K562 (cell line): ENCODE data around the gene ITPR1. TPM values are rescaled to one million over a fixed set of nuclear protein-coding genes. Genes with fewer than 3 reads are reported as not detected.
A peak's percentile ranks its signal among the peaks of the same experiment; 100 is the strongest.

Experiments used
- ATAC-seq: fragments of 200-7000 bp; cut with Tn5 transposase; 3 replicates; pipeline ENCODE4 v1.9.1; 2020; ENCODE audit warnings: moderate library complexity
- BruUV-seq: library from RNA; stranded (reverse); fragments of 400-500 nt; replicated peaks from 2 replicates; lab custom pipeline; 2021; lab: Mats Ljungman, UMichigan
- CTCF ChIA-PET: fragments of 300-600 bp; formaldehyde crosslinking; extraction: SDS; loops from one replicate; lab custom pipeline; 2021; ENCODE audit warnings: low intra/inter-chr PET ratio; lab: Yijun Ruan, JAX
- POLR2A ChIA-PET: fragments of 300-600, 350-650 bp; sonication (Branson Sonifier 250); formaldehyde crosslinking; extraction: SDS; loops from one replicate; lab custom pipeline; 2021; ENCODE audit warnings: antibody characterized with exemption, inconsistent platforms; lab: Yijun Ruan, JAX
- DNase-seq, 4 experiments: peaks; one replicate each; pipeline versions ENCODE4 v3.0.0 to v3.0.0-alpha.2; 2011 to 2018; ENCODE audit warnings: low spot score in 3 of 4, mixed read lengths in 3 of 4; ENCODE audit errors: extremely low read depth in 1 of 4
- FAIRE-seq: peaks from 2 replicates; lab custom pipeline; 2011; peaks lifted over from hg19 to GRCh38; lab: Jason Lieb, UNC
- H2AFZ ChIP-seq: 2 replicates; pipeline ENCODE4 v1.6.0; 2011; ENCODE audit warnings: low read depth, low read length, control low read depth, inconsistent platforms
- H3K27ac ChIP-seq: fragments of 200-600 bp; 3 replicates; pipeline ENCODE4 v1.8.0; 2011; ENCODE audit warnings: low read depth, mild to moderate bottlenecking, control low read depth, inconsistent platforms, low read length, moderate library complexity, mixed read lengths; ENCODE audit errors: extremely low read depth
- H3K27me3 ChIP-seq, 2 experiments: fragments of 300-600 bp in 1 of 2; 2 replicates in 1 of 2; 3 replicates in 1 of 2; pipeline versions ENCODE4 v1.6.0 to v1.8.0; 2011; ENCODE audit warnings: inconsistent platforms in 2 of 2, low read length in 2 of 2, mild to moderate bottlenecking in 1 of 2, mixed read lengths in 1 of 2, moderate library complexity in 1 of 2; ENCODE audit not compliant: control insufficient read depth in 2 of 2, insufficient read depth in 2 of 2
- H3K36me3 ChIP-seq: fragments of 300-600 bp; 3 replicates; pipeline ENCODE4 v1.8.0; 2011; ENCODE audit warnings: mild to moderate bottlenecking, low read length, inconsistent platforms; ENCODE audit not compliant: control insufficient read depth, insufficient read depth
- H3K4me1 ChIP-seq, 2 experiments: fragments of 200-600 bp in 1 of 2; replicated peaks in 1 of 2; 2 replicates in 1 of 2; 3 replicates in 1 of 2; pipeline versions ENCODE4 v1.5.1 to v1.8.0; 2011; ENCODE audit warnings: inconsistent platforms in 2 of 2, low read length in 2 of 2, mild to moderate bottlenecking in 1 of 2, mixed read lengths in 1 of 2, moderate library complexity in 1 of 2; ENCODE audit not compliant: control insufficient read depth in 2 of 2, insufficient read depth in 2 of 2
- H3K4me2 ChIP-seq: 2 replicates; pipeline ENCODE4 v1.6.1; 2011; ENCODE audit warnings: low read length, control low read depth, inconsistent platforms, mixed read lengths; ENCODE audit not compliant: insufficient read depth
- H3K4me3 ChIP-seq: fragments of 200-600 bp; sonication (generic), shearing (Covaris generic); 2 replicates; pipeline ENCODE4 v1.5.1; 2016; ENCODE audit warnings: control low read depth, inconsistent platforms
- H3K79me2 ChIP-seq: fragments of 200-600 bp; 3 replicates; pipeline ENCODE4 v1.8.0; 2011; ENCODE audit warnings: low read length, inconsistent platforms; ENCODE audit not compliant: control insufficient read depth, insufficient read depth
- H3K9ac ChIP-seq, 2 experiments: 2 replicates each; pipeline versions ENCODE4 v1.6.0 to v1.6.1; 2011; ENCODE audit warnings: low read depth in 2 of 2, low read length in 2 of 2, control low read depth in 1 of 2, inconsistent platforms in 1 of 2, mild to moderate bottlenecking in 1 of 2, mixed read lengths in 1 of 2; ENCODE audit not compliant: insufficient read depth in 1 of 2
- H3K9me1 ChIP-seq: one replicate; pipeline ENCODE4 v1.6.0; 2011; ENCODE audit warnings: inconsistent platforms, mild to moderate bottlenecking, low read length, moderate library complexity; ENCODE audit not compliant: control insufficient read depth, insufficient read depth
- H3K9me3 ChIP-seq: replicated peaks from 2 replicates; pipeline ENCODE4 v1.5.1; 2011; ENCODE audit warnings: low read depth, low read length, inconsistent platforms; ENCODE audit not compliant: control insufficient read depth, insufficient read depth
- H4K20me1 ChIP-seq: replicated peaks from 2 replicates; pipeline ENCODE4 v1.6.1; 2011; ENCODE audit warnings: low read length, inconsistent platforms, mixed read lengths; ENCODE audit not compliant: control insufficient read depth, insufficient read depth
- CHD1 ChIP-seq: fragments of 200-600 bp; sonication (generic); IDR thresholded peaks from one replicate; pipeline ENCODE4 v1.6.1; 2012; ENCODE audit warnings: mild to moderate bottlenecking, moderate library complexity, low read length, inconsistent platforms
- ETV6 ChIP-seq, 3 experiments: fragments of 150-350 bp in 1 of 3; sonication (generic) in 1 of 3; formaldehyde crosslinking in 1 of 3; IDR thresholded peaks; 2 replicates each; pipeline versions ENCODE4 v1.6.1 to v1.8.0; 2014 to 2022; ENCODE audit warnings: borderline replicate concordance in 2 of 3, low read depth in 2 of 3, antibody characterized with exemption in 1 of 3, low read length in 1 of 3, mild to moderate bottlenecking in 1 of 3, missing genetic modification reagents in 1 of 3
- GABPB1 ChIP-seq: sonication (generic); formaldehyde crosslinking; IDR thresholded peaks from 2 replicates; pipeline ENCODE4 v1.8.0; 2022; ENCODE audit warnings: mild to moderate bottlenecking, missing genetic modification reagents
- JUND ChIP-seq, 2 experiments: IDR thresholded peaks; 2 replicates in 1 of 2; 3 replicates in 1 of 2; pipeline ENCODE4 v1.6.1; 2011; ENCODE audit warnings: borderline replicate concordance in 2 of 2, low read depth in 2 of 2, low read length in 2 of 2, improper control_type of control experiment in 1 of 2, missing biosample characterization in 1 of 2, missing genetic modification characterization in 1 of 2, missing genetic modification reagents in 1 of 2
- MAFG ChIP-seq: fragments of 450-650 bp; conservative IDR thresholded peaks from 2 replicates; pipeline ENCODE4 v1.6.1; 2016; ENCODE audit warnings: missing genetic modification characterization, missing compliant biosample characterization
- MAZ ChIP-seq, 2 experiments: fragments of 450-650 bp in 1 of 2; sonication (generic) in 1 of 2; formaldehyde crosslinking; IDR thresholded peaks in 1 of 2; conservative IDR thresholded peaks in 1 of 2; 2 replicates each; pipeline versions ENCODE4 v1.4.0 to v1.5.0; 2020; ENCODE audit warnings: mild to moderate bottlenecking in 1 of 2, missing genetic modification reagents in 1 of 2
- RAD21 ChIP-seq, 2 experiments: fragments of 250-450 bp in 1 of 2; fragments of 450-650 bp in 1 of 2; sonication (Bioruptor Pico) in 1 of 2; formaldehyde crosslinking in 1 of 2; IDR thresholded peaks in 1 of 2; conservative IDR thresholded peaks in 1 of 2; 2 replicates each; pipeline versions ENCODE4 v1.4.0 to v1.8.0; 2020 to 2022; ENCODE audit warnings: mild to moderate bottlenecking in 2 of 2, moderate library complexity in 1 of 2
- SMAD4 ChIP-seq: fragments of 250-450 bp; sonication (Bioruptor Pico); conservative IDR thresholded peaks from 2 replicates; pipeline ENCODE4 v1.8.0; 2021; ENCODE audit warnings: inconsistent platforms, mild to moderate bottlenecking, moderate library complexity
- SOX6 ChIP-seq: fragments of 450-650 bp; IDR thresholded peaks from 2 replicates; pipeline ENCODE4 v1.6.1; 2014; ENCODE audit warnings: mild to moderate bottlenecking
- SRSF7 ChIP-seq: fragments of 200-400 bp; formaldehyde crosslinking; optimal IDR thresholded peaks from 2 replicates; pipeline ENCODE3; 2017; ENCODE audit warnings: mild to moderate bottlenecking, low read depth, low read length
- ZSCAN29 ChIP-seq: fragments of 450-650 bp; IDR thresholded peaks from 2 replicates; pipeline ENCODE4 v1.6.1; 2017
- WGBS: fragments of 100-300 bp; shearing (Covaris generic); methylation state at CpG from one replicate; pipeline ENCODE4 v1.1.6; 2016; ENCODE audit warnings: low coverage, mixed read lengths; ENCODE audit not compliant: insufficient coverage; ENCODE audit errors: missing lambda C conversion rate; 5-methylcytosine and 5-hydroxymethylcytosine counted together
- in situ Hi-C: fragments of 300-500 bp; cut with MboI; formaldehyde crosslinking; loops from 4 replicates; pipeline ENCODE4 v1.15.0; 2018; ENCODE audit warnings: inconsistent platforms, mixed read lengths
- intact Hi-C: fragments of 100-400 bp; cut with micrococcal nuclease; formaldehyde crosslinking; loops from 2 replicates; pipeline ENCODE4 v1.14.2; 2022
- polyA plus RNA-seq, 8 experiments: library from polyadenylated mRNA; depleted of rRNA in 4 of 8; stranded (reverse) in 5 of 8; unstranded in 3 of 8; fragments of >200 nt; fragmentation: Nextera tagmentation in 2 of 8; fragmentation: Illumina TruSeq in 1 of 8; extraction: Ambion mirVana in 2 of 8; extraction: Trizol in 1 of 8; gene quantifications; 2 replicates each; pipeline versions ENCODE4 v1.2.1 to v1.2.3, GENCODE V29; 2011 to 2014; ENCODE audit warnings: inconsistent platforms in 1 of 8, missing spikeins in 1 of 8
- total RNA-seq, 7 experiments: library from RNA; depleted of rRNA in 6 of 7; stranded (reverse); fragments of >200 nt in 6 of 7; fragmentation: Illumina TruSeq in 2 of 7; extraction: Trizol in 2 of 7; gene quantifications; 2 replicates each; pipeline versions ENCODE4 v1.2.1 to v1.2.3, GENCODE V29; 2011 to 2021; ENCODE audit warnings: low replicate concordance in 1 of 7
- TF ChIP-seq, protein P1 (sequence below): sonication (generic); formaldehyde crosslinking; IDR thresholded peaks from 2 replicates; pipeline ENCODE4 v1.5.0; 2020; ENCODE audit warnings: missing genetic modification reagents
- TF ChIP-seq, protein P2 (sequence below): fragments of 250-450 bp; sonication (Bioruptor Pico); IDR thresholded peaks from 2 replicates; pipeline ENCODE4 v1.8.0; 2021; ENCODE audit warnings: borderline replicate concordance, mild to moderate bottlenecking, moderate library complexity; ENCODE audit not compliant: poor library complexity, severe bottlenecking
- TF ChIP-seq, protein P3 (sequence below): sonication (generic); IDR thresholded peaks from 2 replicates; pipeline ENCODE4 v1.6.1; 2016
- TF ChIP-seq, protein P4 (sequence below): sonication (generic); formaldehyde crosslinking; IDR thresholded peaks from 2 replicates; pipeline ENCODE4 v1.8.1; 2023; ENCODE audit warnings: mild to moderate bottlenecking, missing genetic modification reagents

ITPR1 gene
- total and polyA plus RNA-seq, 9 of the 15 experiments (the other 6 are each of a cell fraction or from before 2014, with no cell fraction given): 22.4 to 40.0 (median 27.4) TPM

DNA sequence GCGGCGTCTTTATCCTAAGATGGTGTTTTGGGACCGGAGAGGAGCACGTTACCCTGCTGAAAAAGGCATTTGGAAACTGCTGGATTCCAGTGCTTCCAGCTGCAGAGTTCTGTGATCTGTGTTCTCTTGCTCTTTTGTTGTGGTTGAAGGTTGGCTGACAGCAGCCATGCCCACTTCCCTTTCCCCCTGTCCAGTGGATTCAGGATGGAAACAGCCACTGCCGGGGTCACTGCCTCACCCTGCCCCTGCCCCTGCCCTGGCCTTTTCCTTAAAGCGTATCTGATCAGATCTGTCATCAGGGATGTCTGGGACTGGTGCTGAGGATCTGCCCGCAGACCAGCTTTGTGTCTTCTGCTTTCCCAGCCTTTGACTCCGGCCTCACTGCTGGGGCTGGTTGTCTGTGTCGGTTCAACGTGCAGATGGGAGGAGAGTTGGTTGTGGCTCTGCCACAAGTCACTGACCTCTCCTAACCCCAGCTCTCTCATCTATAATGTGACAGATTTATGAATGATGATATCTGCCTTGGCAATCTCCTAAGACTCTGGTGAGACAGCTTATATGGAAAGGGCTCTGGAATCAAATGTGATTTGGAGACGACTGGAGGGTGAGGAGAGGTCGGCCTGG, 266.7 kb downstream of the ITPR1 start:
- Histone ChIP-seq H4K20me1 (no peaks in the 10 kb centered on the region), H3K4me3 (no peak overlapping the region), H3K36me3 (no peaks in the 10 kb centered on the region), H3K4me1 (peaks cover 13 to 27% of the 10 kb centered on the region in 2 experiments), H3K27me3 (no peaks in the 10 kb centered on the region), H3K9me3 (no peaks in the 10 kb centered on the region), H3K4me2 (peak overlapping the region; percentile 47; the same call in 1 of the 2 replicates), H3K27ac (peak overlapping the region; percentile 41; the same call in 1 of the 3 replicates), H3K9me1 (no peaks in the 10 kb centered on the region), H2AFZ (peak overlapping the region; percentile 75), H3K79me2 (no peaks in the 10 kb centered on the region), H3K9ac (peak overlapping the region; percentile 21 to 84; a peak in 3 of 4 replicates)
- DNase-seq (peak in 2 of 4 experiments; percentile 42 to 63), ATAC-seq (peak; percentile 83), FAIRE-seq (no peak)
- POLR2A ChIA-PET: interaction anchor here (0.7 to 2.1 kb wide), 8 partner anchors 9 to 237 kb away, joined by 3 to 8 read pairs (median 4); no protein-coding TSS in a partner anchor
- CTCF ChIA-PET: no interaction called here
- in situ Hi-C loops: no loop called here
- intact Hi-C loops: no loop called here
- no TSS peak for BruUV-seq
- 20% methylated on average over 12 of the region's 12 CpGs for WGBS
- TF ChIP-seq GABPB1 (no peak), SOX6 (peak; percentile 73; the same call in 1 of the 2 replicates), MAZ (CRISPR knock-in tag; conservative IDR thresholded peaks at IDR 0.05 in 1 of 2, IDR thresholded peaks at IDR 0.05 in 1 of 2) (peak; percentile 4 to 51; a peak in 1 of 4 replicates), CHD1 (peak; percentile 64), ETV6 (IDR thresholded peaks at IDR 0.05; ENCODE audit: borderline replicate concordance in 1 of 2, low read depth in 2 of 2, low read length in 1 of 2) (no peak), ETV6 (CRISPR knock-in tag; IDR thresholded peaks at IDR 0.05; ENCODE audit: borderline replicate concordance) (no peak), ZSCAN29 (no peak), SRSF7 (no peak), JUND (IDR thresholded peaks at IDR 0.05; ENCODE audit: borderline replicate concordance, low read depth, low read length) (0 out of 2 replicates have a peak, but pooled peaks have one; percentile 17), JUND (tag; IDR thresholded peaks at IDR 0.05; ENCODE audit: borderline replicate concordance, low read depth, low read length) (peak; percentile 36; the same call in 1 of the 3 replicates), RAD21 (CRISPR knock-in tag; conservative IDR thresholded peaks at IDR 0.05 in 1 of 2, IDR thresholded peaks at IDR 0.05 in 1 of 2) (peak; percentile 2 to 33; a peak in 3 of 4 replicates), SMAD4 (CRISPR knock-in tag) (peak; percentile 80), MAFG (tag) (0 out of 2 replicates have a peak, but pooled peaks have one; percentile 4)
- TF ChIP-seq, protein P1, sequence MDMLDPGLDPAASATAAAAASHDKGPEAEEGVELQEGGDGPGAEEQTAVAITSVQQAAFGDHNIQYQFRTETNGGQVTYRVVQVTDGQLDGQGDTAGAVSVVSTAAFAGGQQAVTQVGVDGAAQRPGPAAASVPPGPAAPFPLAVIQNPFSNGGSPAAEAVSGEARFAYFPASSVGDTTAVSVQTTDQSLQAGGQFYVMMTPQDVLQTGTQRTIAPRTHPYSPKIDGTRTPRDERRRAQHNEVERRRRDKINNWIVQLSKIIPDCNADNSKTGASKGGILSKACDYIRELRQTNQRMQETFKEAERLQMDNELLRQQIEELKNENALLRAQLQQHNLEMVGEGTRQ (CRISPR knock-in tag): no peak
- TF ChIP-seq, protein P2, sequence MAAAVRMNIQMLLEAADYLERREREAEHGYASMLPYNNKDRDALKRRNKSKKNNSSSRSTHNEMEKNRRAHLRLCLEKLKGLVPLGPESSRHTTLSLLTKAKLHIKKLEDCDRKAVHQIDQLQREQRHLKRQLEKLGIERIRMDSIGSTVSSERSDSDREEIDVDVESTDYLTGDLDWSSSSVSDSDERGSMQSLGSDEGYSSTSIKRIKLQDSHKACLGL (CRISPR knock-in tag): no peak
- TF ChIP-seq, protein P3, sequence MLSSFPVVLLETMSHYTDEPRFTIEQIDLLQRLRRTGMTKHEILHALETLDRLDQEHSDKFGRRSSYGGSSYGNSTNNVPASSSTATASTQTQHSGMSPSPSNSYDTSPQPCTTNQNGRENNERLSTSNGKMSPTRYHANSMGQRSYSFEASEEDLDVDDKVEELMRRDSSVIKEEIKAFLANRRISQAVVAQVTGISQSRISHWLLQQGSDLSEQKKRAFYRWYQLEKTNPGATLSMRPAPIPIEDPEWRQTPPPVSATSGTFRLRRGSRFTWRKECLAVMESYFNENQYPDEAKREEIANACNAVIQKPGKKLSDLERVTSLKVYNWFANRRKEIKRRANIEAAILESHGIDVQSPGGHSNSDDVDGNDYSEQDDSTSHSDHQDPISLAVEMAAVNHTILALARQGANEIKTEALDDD: peak; percentile 80
- TF ChIP-seq, protein P4, sequence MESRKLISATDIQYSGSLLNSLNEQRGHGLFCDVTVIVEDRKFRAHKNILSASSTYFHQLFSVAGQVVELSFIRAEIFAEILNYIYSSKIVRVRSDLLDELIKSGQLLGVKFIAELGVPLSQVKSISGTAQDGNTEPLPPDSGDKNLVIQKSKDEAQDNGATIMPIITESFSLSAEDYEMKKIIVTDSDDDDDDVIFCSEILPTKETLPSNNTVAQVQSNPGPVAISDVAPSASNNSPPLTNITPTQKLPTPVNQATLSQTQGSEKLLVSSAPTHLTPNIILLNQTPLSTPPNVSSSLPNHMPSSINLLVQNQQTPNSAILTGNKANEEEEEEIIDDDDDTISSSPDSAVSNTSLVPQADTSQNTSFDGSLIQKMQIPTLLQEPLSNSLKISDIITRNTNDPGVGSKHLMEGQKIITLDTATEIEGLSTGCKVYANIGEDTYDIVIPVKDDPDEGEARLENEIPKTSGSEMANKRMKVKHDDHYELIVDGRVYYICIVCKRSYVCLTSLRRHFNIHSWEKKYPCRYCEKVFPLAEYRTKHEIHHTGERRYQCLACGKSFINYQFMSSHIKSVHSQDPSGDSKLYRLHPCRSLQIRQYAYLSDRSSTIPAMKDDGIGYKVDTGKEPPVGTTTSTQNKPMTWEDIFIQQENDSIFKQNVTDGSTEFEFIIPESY: 0 out of 2 replicates have a peak, but pooled peaks have one; percentile 21
